WTC11 (cell line): ENCODE data around the gene ADAMTS2.

Source experiments
- CTCF ChIP-seq: fragments of 200-600 bp; IDR thresholded peaks from 2 replicates; pipeline ENCODE4 v1.8.0; 2022; ENCODE audit warnings: antibody characterized with exemption
- FOXP4 ChIP-seq: sonication (generic); formaldehyde crosslinking; IDR thresholded peaks from 2 replicates; pipeline ENCODE4 v1.8.0; 2022; ENCODE audit warnings: mild to moderate bottlenecking, missing genetic modification reagents
- PRDM15 ChIP-seq: sonication (generic); formaldehyde crosslinking; IDR thresholded peaks from 2 replicates; pipeline ENCODE4 v1.8.0; 2022; ENCODE audit warnings: missing genetic modification reagents
- SP1 ChIP-seq: sonication (generic); formaldehyde crosslinking; conservative IDR thresholded peaks from 2 replicates; pipeline ENCODE4 v1.8.1; 2022; ENCODE audit warnings: missing genetic modification reagents
- TF ChIP-seq, protein P1 (sequence below): sonication (generic); formaldehyde crosslinking; IDR thresholded peaks from 2 replicates; pipeline ENCODE4 v1.8.0; 2022; ENCODE audit warnings: mild to moderate bottlenecking, missing genetic modification reagents

GRCh38 chr5:179274321-179275315, 70.6 kb downstream of the ADAMTS2 start:
- TF ChIP-seq CTCF (no peak), PRDM15 (CRISPR knock-in tag) (no peak), FOXP4 (CRISPR knock-in tag) (no peak), SP1 (CRISPR knock-in tag) (no peak)
- TF ChIP-seq, protein P1, sequence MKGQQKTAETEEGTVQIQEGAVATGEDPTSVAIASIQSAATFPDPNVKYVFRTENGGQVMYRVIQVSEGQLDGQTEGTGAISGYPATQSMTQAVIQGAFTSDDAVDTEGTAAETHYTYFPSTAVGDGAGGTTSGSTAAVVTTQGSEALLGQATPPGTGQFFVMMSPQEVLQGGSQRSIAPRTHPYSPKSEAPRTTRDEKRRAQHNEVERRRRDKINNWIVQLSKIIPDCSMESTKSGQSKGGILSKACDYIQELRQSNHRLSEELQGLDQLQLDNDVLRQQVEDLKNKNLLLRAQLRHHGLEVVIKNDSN (CRISPR knock-in tag) = no peak
